IMR-90 (cell line): Measurements from ENCODE around the gene PLPPR3.
"Not testable (repeated sequence)": the region's sequence is repeated elsewhere in the genome, so short reads cannot be mapped to it uniquely, and the experiment has no call there.

Source experiments
- BHLHE40 ChIP-seq: fragments of 150-350 bp; IDR thresholded peaks from 2 replicates; pipeline ENCODE4 v1.6.1; 2016; ENCODE audit warnings: mild to moderate bottlenecking, low read depth, low read length
- CEBPB ChIP-seq: IDR thresholded peaks from 2 replicates; pipeline ENCODE4 v1.6.1; 2012; ENCODE audit warnings: low read depth, low read length, improper control_type of control experiment
- ELK1 ChIP-seq: fragments of 150-350 bp; IDR thresholded peaks from 2 replicates; pipeline ENCODE4 v1.6.1; 2016; ENCODE audit warnings: low read depth, mild to moderate bottlenecking, low read length, moderate library complexity, borderline replicate concordance
- FOS ChIP-seq: fragments of 150-350 bp; IDR thresholded peaks from 2 replicates; pipeline ENCODE4 v1.6.1; 2016; ENCODE audit warnings: low read depth, low read length
- MAZ ChIP-seq: IDR thresholded peaks from 2 replicates; pipeline ENCODE4 v1.6.1; 2012; ENCODE audit warnings: low read depth, mild to moderate bottlenecking, low read length, improper control_type of control experiment, moderate library complexity, borderline replicate concordance
- MXI1 ChIP-seq: IDR thresholded peaks from 2 replicates; pipeline ENCODE4 v1.6.1; 2012; ENCODE audit warnings: low read depth, mild to moderate bottlenecking, low read length, moderate library complexity, borderline replicate concordance
- POLR2A ChIP-seq: IDR thresholded peaks from 2 replicates; pipeline ENCODE4 v1.6.1; 2012; ENCODE audit warnings: mild to moderate bottlenecking, low read depth, low read length
- RAD21 ChIP-seq: IDR thresholded peaks from 2 replicates; pipeline ENCODE4 v1.6.1; 2012; ENCODE audit warnings: low read length, improper control_type of control experiment
- RFX5 ChIP-seq: IDR thresholded peaks from 2 replicates; pipeline ENCODE4 v1.8.0; 2012; ENCODE audit warnings: low read depth, mild to moderate bottlenecking, low read length, moderate library complexity
- SMC3 ChIP-seq: fragments of 150-350 bp; IDR thresholded peaks from 2 replicates; pipeline ENCODE4 v1.6.1; 2016; ENCODE audit warnings: low read depth, mild to moderate bottlenecking, antibody characterized with exemption, low read length, moderate library complexity
- USF2 ChIP-seq: fragments of 150-350 bp; IDR thresholded peaks from 2 replicates; pipeline ENCODE4 v1.6.1; 2017; ENCODE audit warnings: mild to moderate bottlenecking, antibody characterized with exemption, low read length, low read depth
- TF ChIP-seq, protein P1 (sequence below): conservative IDR thresholded peaks from 2 replicates; pipeline ENCODE4 v1.5.1; 2012; ENCODE audit warnings: mild to moderate bottlenecking, low read depth, low read length, improper control_type of control experiment

GRCh38 chr19:849195-849594 lies 27.4 kb upstream of the PLPPR3 start:
- TF ChIP-seq SMC3, RFX5, USF2, POLR2A, FOS, MAZ, RAD21, ELK1, CEBPB, MXI1, BHLHE40: not testable (repeated sequence)
- TF ChIP-seq, protein P1, sequence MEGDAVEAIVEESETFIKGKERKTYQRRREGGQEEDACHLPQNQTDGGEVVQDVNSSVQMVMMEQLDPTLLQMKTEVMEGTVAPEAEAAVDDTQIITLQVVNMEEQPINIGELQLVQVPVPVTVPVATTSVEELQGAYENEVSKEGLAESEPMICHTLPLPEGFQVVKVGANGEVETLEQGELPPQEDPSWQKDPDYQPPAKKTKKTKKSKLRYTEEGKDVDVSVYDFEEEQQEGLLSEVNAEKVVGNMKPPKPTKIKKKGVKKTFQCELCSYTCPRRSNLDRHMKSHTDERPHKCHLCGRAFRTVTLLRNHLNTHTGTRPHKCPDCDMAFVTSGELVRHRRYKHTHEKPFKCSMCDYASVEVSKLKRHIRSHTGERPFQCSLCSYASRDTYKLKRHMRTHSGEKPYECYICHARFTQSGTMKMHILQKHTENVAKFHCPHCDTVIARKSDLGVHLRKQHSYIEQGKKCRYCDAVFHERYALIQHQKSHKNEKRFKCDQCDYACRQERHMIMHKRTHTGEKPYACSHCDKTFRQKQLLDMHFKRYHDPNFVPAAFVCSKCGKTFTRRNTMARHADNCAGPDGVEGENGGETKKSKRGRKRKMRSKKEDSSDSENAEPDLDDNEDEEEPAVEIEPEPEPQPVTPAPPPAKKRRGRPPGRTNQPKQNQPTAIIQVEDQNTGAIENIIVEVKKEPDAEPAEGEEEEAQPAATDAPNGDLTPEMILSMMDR = not testable (repeated sequence)
